ENCODE results near the gene LRRK1. TPM values are rescaled to one million over a fixed set of nuclear protein-coding genes. Genes with fewer than 3 reads are reported as not detected.

LRRK1 gene
- total RNA-seq, 1 donor = 5.5 TPM

DNA sequence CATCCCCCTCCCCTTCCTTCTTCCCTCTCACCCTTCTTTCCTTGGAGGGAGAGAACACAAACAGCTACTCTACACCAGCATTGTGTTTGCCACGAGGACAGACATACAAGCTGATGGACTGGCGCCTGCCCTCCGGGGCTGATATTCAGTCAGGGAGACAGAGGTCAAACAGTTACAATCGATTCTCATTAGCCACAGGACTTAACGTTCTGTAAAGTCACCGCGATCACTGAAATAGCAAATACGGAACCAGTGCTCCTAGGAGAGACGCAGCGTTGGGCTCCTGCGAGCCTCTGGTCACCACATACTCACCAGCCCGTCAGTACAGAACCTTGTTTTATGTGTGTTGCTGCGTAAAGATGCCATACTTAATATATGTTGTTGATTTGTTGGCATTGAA, 108.8 kb downstream of the LRRK1 start:
- Histone ChIP-seq H3K27me3 (ENCODE audit: insufficient read depth, low read length) (peaks cover 8% of the 10 kb centered on the region), H3K4me1 (ENCODE audit: insufficient read depth, low read length) (peaks cover 23% of the 10 kb centered on the region), H3K9me3 (ENCODE audit: low read depth, low read length) (no peaks in the 10 kb centered on the region), H3K4me3 (ENCODE audit: low read length) (no peak overlapping the region)

DNA sequence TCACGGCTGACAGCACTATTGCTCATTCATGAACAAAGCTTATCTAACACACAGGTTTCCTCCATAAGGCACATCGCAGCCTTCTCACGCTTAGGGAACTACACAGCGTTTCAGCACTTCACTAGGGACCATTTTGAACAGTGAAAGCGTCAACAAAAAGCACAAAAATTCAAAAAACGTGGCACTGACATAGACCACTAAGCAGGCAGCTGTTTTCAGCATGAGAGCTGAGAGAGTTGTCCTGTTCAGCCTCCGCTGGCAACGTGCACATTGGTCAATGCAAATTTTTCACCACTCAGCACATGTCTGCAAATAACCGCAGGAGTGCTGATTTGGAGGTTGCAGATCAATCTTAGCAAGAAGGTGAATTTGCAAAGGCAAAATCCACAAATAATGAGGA, 109.2 kb downstream of the LRRK1 start:
- no peaks in the 10 kb centered on the region for H3K9me3 ChIP-seq (ENCODE audit: low read depth, low read length)
- peaks cover 19% of the 10 kb centered on the region for H3K4me1 ChIP-seq (ENCODE audit: insufficient read depth, low read length)
- no peak overlapping the region for H3K4me3 ChIP-seq (ENCODE audit: low read length)
- H3K27me3 ChIP-seq (ENCODE audit: insufficient read depth, low read length) = peaks cover 12% of the 10 kb centered on the region

DNA sequence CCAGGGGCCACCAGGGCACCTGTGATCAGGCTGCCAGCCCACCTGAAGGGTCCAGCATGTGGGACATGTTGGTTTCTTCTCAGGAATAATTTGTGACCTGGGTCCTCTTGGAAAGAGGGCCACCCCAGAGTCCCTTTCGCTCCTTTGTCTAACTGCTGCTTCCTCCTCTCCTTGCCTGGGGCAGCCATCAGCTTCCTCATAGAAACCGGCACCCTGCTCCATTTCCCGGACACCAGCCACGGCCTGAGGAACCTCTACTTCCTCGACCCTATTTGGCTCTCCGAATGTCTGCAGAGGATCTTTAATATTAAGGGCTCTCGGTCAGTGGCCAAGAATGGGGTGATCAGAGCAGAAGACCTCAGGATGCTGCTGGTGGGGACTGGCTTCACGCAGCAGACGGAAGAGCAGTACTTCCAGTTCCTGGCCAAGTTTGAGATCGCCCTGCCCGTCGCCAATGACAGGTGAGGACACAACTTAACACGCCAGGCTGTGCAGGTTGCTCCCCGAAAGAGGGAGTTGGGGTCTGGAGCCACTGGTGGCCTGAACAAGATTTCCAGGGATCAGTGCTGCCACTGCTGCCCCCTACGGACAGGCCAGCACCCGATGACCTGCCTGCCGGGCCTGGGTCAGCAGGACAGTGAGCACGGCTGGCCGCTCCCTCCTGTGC, 109.7 kb downstream of the LRRK1 start:
- peaks cover 13% of the 10 kb centered on the region for H3K4me1 ChIP-seq (ENCODE audit: insufficient read depth, low read length)
- H3K27me3 ChIP-seq (ENCODE audit: insufficient read depth, low read length) = peaks cover 17% of the 10 kb centered on the region
- H3K9me3 ChIP-seq (ENCODE audit: low read depth, low read length) = no peaks in the 10 kb centered on the region
- no peak overlapping the region for H3K4me3 ChIP-seq (ENCODE audit: low read length)

DNA sequence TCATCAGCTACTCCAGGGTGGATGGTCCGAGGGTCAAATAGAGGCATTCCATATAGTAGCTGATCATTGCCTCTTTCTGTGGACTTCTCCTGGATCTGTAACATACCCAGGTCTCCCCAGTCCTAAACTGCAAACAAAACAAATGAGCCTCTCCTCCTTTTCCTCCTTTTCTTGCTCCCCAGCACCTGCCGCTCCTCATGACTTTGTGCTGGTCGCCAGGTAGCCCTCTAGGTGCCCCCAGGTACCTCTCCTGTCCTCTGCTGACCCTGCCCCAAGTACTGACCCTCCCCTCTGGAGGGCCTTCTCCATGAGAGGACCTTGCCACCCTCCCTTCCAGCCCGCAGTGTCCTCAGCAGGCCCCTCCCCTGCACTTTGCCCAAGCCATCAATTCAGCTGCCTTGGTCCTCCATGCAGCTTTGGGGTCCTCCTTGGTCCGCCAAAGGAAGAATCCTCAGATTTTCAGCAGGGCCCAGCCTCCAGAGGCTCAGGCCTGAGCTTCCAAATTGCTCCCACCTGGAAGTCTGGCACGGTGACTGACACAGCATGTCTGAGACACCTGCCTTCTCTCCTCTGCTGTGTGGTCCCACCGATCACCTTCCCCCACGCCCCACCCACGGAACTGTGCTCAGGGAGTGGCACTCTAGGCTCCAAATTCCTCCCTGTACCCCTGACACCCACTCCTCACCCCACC, 111.0 kb downstream of the LRRK1 start:
- Histone ChIP-seq H3K4me3 (ENCODE audit: low read length) (no peak overlapping the region), H3K27me3 (ENCODE audit: insufficient read depth, low read length) (peaks cover 29% of the 10 kb centered on the region), H3K4me1 (ENCODE audit: insufficient read depth, low read length) (peaks cover 1% of the 10 kb centered on the region), H3K9me3 (ENCODE audit: low read depth, low read length) (no peaks in the 10 kb centered on the region)

DNA sequence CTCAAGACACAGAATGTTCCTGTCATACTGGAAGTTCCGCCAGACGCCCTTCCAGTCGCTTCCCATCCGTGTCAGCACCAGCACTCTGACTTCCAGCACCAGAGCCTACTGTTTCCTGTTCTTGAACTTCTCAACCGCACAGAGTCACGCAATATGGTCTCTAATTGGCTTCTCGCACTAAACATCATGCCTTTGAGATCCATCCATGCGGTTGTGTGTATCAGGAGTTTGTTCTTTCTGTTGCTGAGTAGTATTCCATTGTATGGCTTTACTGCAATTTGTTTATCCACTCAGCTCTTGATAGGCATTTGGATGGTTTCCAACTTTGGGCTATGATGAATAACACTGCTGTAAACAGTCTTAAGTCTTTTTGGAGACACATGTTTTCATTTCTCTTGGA, 112.1 kb downstream of the LRRK1 start:
- Histone ChIP-seq H3K4me3 (ENCODE audit: low read length) (no peak overlapping the region), H3K9me3 (ENCODE audit: low read depth, low read length) (no peaks in the 10 kb centered on the region), H3K4me1 (ENCODE audit: insufficient read depth, low read length) (peaks cover 5% of the 10 kb centered on the region), H3K27me3 (ENCODE audit: insufficient read depth, low read length) (peaks cover 30% of the 10 kb centered on the region)

DNA sequence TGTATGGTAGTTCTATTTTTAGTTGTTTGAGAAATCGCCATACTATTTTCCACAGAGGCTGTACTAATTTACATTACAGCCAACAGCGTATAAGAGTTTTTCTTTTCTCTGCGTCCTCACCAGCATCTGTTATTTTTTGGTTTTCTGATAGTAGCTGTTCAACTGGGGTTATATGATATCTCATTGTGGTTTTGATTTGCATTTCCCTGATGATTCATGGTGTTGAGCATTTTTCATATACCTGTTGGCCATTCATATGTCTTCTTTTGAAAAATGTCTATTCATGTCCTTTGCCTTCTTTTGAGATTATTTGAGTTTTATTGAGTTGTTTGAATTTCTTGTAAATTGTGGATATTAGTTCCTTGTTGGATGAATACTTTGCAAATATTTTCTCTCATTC, 114.6 kb downstream of the LRRK1 start:
- Histone ChIP-seq H3K4me3 (ENCODE audit: low read length) (no peak overlapping the region), H3K27me3 (ENCODE audit: insufficient read depth, low read length) (peaks cover 30% of the 10 kb centered on the region)

DNA sequence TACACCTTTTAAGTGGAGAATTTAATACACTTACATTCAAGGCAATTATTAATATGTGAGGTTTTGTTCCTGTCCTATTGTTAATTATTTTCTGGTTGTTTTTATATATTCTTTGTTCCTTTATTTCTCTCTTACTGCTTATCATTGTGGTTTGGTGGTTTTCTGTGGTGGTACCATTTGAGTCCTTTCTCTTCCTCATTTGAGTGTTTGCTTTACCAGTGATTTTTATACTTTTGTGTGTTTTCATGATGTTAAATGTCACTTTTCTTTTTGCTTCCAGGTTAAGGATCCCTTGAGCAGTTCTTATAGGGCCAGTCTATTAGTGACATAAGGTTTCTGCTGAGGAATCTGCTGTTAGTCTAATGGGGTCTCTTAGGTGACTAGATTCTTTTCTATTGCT, 116.5 kb downstream of the LRRK1 start:
- Histone ChIP-seq H3K4me1 (ENCODE audit: insufficient read depth, low read length) (peaks cover 5% of the 10 kb centered on the region), H3K9me3 (ENCODE audit: low read depth, low read length) (no peaks in the 10 kb centered on the region), H3K4me3 (ENCODE audit: low read length) (no peak overlapping the region), H3K27me3 (ENCODE audit: insufficient read depth, low read length) (peaks cover 30% of the 10 kb centered on the region)

More for the DNA sequence above, 114.6 kb downstream of the LRRK1 start:
- H3K9me3 ChIP-seq (ENCODE audit: low read depth, low read length) = no peaks in the 10 kb centered on the region
- peaks cover 5% of the 10 kb centered on the region for H3K4me1 ChIP-seq (ENCODE audit: insufficient read depth, low read length)

DNA sequence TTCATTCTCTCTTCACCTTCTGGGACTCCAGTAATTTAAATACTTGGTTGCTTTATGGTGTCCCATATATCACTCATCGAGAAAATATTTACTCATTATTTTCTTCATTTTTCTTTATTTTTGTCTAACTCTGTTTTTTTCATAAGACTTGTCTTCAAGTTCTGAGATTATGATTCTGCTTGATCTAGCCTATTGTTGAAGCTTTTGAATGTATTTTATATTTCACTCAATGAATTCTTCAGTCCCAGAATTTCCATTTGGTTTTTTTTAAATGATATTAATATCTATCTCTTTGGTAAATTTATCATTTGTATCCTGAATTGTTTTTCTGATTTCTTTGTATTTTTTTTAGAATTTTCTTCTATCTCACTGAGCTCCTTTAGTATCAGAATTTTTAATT, 117.0 kb downstream of the LRRK1 start:
- H3K4me3 ChIP-seq (ENCODE audit: low read length) = no peak overlapping the region
- H3K27me3 ChIP-seq (ENCODE audit: insufficient read depth, low read length) = peaks cover 33% of the 10 kb centered on the region
- H3K4me1 ChIP-seq (ENCODE audit: insufficient read depth, low read length) = peaks cover 5% of the 10 kb centered on the region
- H3K9me3 ChIP-seq (ENCODE audit: low read depth, low read length) = no peaks in the 10 kb centered on the region

DNA sequence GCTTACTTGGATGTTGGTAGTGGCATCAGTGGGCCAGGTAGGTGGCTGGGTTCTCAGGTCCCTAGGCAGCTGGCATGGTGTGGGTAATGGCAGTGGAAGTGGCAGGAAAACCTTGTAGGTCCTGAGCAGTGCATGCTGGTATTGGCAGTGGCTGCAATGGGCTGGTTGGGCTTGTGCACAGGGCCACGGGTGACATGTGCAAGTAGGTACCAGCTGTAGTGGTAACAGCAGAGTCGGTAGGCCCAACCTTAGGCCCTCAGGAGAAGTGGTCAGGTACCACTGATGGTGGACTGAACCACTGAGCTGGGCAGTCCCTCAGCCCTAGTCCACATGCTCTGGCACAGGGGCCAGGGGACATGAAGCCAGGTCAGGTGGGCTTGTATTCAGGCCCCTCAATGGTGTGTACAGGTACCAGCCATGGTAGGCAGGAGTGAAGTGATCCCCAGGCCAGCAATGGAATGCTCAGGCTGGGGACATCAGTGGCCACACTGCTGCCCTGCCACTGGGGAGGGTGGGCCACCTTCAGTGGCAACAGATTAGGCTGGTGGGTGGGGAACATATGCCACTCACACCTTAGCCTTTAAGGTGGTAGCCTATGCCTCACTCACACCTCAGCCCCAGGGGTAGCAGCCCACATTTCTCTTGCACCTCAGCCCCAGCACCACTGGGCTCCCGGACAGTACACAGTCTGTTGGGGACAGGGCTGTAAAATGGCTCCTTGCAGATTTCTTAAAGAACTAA, 118.1 kb downstream of the LRRK1 start:
- Histone ChIP-seq H3K9me3 (ENCODE audit: low read depth, low read length) (no peaks in the 10 kb centered on the region), H3K4me1 (ENCODE audit: insufficient read depth, low read length) (peaks cover 5% of the 10 kb centered on the region), H3K4me3 (ENCODE audit: low read length) (no peak overlapping the region), H3K27me3 (ENCODE audit: insufficient read depth, low read length) (peaks cover 32% of the 10 kb centered on the region)

DNA sequence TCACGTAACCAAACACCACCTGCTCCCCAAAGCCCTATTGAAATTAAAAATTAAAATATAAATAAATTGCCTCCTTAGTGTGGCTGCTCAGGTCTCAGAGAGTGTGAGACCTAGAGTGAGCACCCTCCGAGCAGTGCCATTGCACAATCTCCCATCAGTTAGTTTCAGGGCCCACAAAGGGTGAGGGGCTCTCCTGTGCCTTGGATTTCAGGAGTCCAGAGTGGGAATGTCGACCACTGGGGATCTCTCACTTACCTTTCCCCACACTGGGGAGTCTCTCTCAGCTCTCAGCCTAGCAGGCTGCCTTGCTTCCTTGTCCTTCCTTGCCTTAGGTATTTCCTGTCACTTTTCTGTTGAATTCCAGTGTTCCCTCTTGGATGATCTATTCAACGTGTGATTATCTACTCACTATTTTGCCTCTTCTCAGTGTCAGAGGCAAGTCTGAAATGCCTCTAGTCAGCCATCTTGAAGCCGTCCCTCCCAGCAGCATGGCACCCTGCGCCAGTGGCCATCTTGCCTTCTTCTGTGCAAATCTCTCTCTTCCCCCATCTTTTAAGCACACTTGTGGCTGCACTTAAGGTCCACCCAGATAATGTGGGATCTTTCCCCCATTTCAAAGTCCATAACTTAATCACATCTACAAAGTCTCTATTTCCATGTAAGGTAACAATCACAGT, 119.3 kb downstream of the LRRK1 start:
- no peaks in the 10 kb centered on the region for H3K9me3 ChIP-seq (ENCODE audit: low read depth, low read length)
- H3K4me1 ChIP-seq (ENCODE audit: insufficient read depth, low read length) = peaks cover 5% of the 10 kb centered on the region
- H3K27me3 ChIP-seq (ENCODE audit: insufficient read depth, low read length) = peaks cover 20% of the 10 kb centered on the region
- H3K4me3 ChIP-seq (ENCODE audit: low read length) = no peak overlapping the region

DNA sequence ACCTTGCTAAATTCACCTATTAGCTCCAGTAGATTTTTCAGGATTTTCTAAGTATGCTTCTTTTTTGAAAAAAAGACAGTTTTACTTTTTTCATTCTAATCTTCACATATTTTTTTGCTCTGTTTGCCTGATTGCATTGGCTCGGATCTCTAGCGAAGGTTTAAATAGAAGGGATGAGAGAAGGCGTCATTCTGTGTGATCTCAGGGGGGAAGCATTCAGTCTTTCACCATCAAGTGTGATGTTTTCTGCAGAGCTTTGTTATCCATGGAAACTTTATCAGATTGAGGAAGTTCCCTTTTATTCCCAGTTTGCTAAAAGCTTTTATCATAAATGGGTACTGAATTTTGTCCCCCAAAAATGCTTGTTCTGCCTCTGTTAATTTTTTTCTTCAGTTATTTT, 120.3 kb downstream of the LRRK1 start:
- Histone ChIP-seq H3K27me3 (ENCODE audit: insufficient read depth, low read length) (peaks cover 10% of the 10 kb centered on the region), H3K4me3 (ENCODE audit: low read length) (no peak overlapping the region), H3K9me3 (ENCODE audit: low read depth, low read length) (no peaks in the 10 kb centered on the region), H3K4me1 (ENCODE audit: insufficient read depth, low read length) (peaks cover 5% of the 10 kb centered on the region)

DNA sequence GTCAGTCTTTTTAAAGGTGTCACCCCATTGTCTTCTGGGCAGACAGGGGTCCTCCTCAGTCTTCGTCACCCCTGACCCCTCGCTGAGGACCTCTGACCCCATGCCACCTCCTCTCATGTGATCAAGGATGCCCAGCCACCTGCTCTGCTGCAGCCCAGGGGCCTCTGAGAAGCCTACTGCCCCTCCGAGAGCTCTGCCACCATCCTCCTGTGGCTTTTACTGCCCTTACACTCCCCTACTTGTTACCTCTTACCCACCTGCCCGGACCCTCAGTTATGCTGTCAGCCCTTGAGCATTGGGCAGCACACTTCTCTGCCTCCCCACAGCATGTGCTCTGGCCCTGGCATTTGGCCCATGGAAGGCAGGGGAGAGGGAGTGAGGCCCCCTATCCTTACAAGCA, 123.2 kb downstream of the LRRK1 start:
- Histone ChIP-seq H3K4me3 (ENCODE audit: low read length) (no peak overlapping the region), H3K27me3 (ENCODE audit: insufficient read depth, low read length) (peaks cover 2% of the 10 kb centered on the region), H3K9me3 (ENCODE audit: low read depth, low read length) (no peaks in the 10 kb centered on the region), H3K4me1 (ENCODE audit: insufficient read depth, low read length) (no peaks in the 10 kb centered on the region)

DNA sequence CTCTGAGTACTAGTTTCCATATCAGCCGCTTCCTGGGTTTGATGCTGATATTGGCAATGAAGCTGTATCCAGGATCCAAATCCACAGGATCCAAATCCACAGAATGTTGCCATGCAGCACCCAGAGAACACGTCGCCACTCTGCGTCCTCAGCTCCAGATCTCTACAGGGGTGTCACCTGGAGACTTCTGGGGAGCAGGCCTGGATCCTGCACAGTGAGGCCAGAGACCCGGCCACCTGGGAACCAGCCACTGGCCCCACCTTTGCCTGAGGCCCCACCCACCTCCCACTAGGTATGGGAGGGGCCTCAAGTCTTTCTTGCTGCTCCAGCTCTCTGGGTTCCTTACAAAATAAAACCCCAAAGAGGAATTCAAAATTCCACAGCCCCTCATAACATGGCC, 123.9 kb downstream of the LRRK1 start:
- no peaks in the 10 kb centered on the region for H3K9me3 ChIP-seq (ENCODE audit: low read depth, low read length)

DNA sequence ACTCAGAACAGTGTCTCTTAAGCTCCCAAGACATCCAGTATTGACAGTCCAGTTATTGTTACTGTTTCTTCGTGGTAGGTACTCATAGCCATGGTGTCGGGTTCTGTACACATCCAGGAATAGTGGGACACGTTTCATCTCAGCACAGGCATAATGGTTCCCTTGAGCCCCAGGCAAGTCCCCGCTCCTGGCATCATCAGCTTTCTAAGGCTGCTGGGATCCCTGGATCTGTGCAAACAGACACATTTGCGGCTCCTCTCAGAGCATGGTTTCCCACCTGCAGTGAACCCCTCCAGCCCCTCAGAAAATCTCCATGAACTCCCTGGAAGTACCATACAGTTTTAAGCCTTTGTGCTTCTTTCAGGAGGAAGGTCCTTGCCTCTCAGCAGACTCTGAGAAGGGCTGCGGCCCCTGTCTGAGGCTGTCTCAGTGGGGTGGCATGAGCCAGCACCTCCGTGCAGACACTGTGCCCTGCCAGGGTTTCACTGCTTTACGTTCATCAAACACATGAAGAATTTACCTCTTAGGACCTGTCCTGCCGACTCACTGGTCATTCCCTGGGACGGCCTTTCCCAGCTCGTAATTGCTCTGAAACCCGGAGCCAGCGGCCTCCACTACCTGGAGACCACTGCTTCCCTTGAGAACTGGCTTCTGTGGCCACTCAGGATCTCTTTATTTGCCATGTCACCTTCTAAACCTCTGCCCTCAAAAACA, 124.9 kb downstream of the LRRK1 start:
- Histone ChIP-seq H3K4me1 (ENCODE audit: insufficient read depth, low read length) (no peaks in the 10 kb centered on the region), H3K27me3 (ENCODE audit: insufficient read depth, low read length) (peaks cover 2% of the 10 kb centered on the region), H3K9me3 (ENCODE audit: low read depth, low read length) (no peaks in the 10 kb centered on the region), H3K4me3 (ENCODE audit: low read length) (no peak overlapping the region)

More for the DNA sequence above, 123.9 kb downstream of the LRRK1 start:
- H3K4me3 ChIP-seq (ENCODE audit: low read length) = no peak overlapping the region
- peaks cover 2% of the 10 kb centered on the region for H3K27me3 ChIP-seq (ENCODE audit: insufficient read depth, low read length)
- H3K4me1 ChIP-seq (ENCODE audit: insufficient read depth, low read length) = no peaks in the 10 kb centered on the region
